ENCODE measurements around the gene CERS6.

Gene CERS6

DNA sequence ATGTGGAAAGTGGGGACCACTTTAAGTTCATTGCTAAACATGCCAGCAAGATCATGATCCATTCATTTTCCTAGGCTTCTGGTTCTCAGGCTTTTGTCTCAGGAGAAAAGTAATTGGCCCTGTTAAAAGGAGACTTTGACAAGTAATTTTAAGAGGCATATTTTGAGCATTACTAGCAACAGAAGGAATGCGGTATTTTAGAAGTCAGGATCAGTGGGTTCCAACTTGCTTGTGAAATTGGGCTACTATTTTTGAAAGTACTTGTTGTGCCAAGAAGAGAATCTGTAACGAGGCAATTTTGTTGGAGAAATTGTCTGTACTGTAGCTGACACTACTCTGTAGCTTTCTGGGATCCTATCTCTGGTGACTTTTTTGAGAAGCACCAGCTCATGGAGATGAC is 59.4 kb downstream of the CERS6 start:
- no peak overlapping the region for H3K4me3 ChIP-seq (ENCODE audit: low read depth, low read length)
- ChIA-PET POLR2A (no interaction called here), CTCF (interaction anchor here (1.2 kb wide), 1 partner anchor 11 kb away, joined by 3 read pairs; no protein-coding TSS in a partner anchor)
- peak; percentile 79 for DNase-seq (ENCODE audit: low read depth, low spot score)
- TF ChIP-seq, protein P1, sequence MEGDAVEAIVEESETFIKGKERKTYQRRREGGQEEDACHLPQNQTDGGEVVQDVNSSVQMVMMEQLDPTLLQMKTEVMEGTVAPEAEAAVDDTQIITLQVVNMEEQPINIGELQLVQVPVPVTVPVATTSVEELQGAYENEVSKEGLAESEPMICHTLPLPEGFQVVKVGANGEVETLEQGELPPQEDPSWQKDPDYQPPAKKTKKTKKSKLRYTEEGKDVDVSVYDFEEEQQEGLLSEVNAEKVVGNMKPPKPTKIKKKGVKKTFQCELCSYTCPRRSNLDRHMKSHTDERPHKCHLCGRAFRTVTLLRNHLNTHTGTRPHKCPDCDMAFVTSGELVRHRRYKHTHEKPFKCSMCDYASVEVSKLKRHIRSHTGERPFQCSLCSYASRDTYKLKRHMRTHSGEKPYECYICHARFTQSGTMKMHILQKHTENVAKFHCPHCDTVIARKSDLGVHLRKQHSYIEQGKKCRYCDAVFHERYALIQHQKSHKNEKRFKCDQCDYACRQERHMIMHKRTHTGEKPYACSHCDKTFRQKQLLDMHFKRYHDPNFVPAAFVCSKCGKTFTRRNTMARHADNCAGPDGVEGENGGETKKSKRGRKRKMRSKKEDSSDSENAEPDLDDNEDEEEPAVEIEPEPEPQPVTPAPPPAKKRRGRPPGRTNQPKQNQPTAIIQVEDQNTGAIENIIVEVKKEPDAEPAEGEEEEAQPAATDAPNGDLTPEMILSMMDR (IDR thresholded peaks at IDR 0.05; ENCODE audit: insufficient read depth, low read length, missing control alignments) = no peak

DNA sequence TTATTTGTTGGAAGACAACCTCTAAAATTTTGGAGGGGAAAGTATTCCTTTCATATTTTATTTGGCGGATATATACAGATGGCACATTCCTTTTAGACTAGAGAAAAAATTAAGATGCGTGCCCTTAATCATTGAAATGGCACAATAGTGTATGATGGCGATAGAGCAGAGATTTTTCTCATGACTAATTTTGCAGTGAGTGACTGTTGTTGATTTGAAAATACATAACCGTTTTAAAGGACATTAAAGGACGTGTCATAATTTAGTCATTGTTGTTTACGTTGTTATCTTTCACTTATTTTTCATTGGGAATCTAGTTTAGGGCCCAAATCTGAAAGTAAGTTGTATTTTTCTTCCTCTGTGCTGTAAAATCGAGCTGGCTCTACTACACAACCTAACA is 61.7 kb downstream of the CERS6 start:
- no peak for DNase-seq (ENCODE audit: low read depth, low spot score)
- CTCF ChIA-PET = interaction anchor here (0.8 kb wide), 1 partner anchor 171 kb away, joined by 3 read pairs; no protein-coding TSS in a partner anchor
- POLR2A ChIA-PET = no interaction called here
- TF ChIP-seq, protein P1 (IDR thresholded peaks at IDR 0.05; ENCODE audit: insufficient read depth, low read length, missing control alignments) = no peak
- H3K4me3 ChIP-seq (ENCODE audit: low read depth, low read length) = no peak overlapping the region

DNA sequence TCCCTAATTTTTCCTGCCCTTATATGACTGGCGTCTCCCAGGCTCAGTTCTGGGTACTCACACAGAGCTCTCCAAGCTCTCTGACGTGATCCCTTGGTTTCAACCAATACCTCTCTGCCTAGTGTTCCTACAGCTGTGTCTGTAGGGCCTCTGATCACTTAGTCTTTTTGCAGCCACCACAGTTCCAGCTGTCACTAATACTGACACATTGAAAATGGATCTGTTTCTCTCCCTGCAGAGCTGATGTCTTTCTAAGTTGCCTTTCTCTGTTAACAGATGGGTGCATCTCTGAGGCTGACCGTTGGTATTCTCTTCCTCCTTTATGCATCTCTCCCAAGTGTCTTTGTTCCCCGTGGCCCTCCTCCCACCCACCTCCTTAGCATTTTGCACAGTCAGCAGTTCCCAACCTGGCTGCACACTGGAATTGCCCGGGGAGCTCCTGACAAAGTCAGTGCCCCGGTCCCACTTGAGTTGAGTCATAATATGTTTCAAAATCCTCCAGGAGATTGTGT is 62.5 kb downstream of the CERS6 start:
- CTCF ChIA-PET = interaction anchor here (0.8 to 1.0 kb wide), 2 partner anchors 12 to 172 kb away, joined by 3 read pairs; no protein-coding TSS in a partner anchor
- POLR2A ChIA-PET = interaction anchor here (0.8 kb wide), 1 partner anchor 10 kb away, joined by 3 read pairs; no protein-coding TSS in a partner anchor
- no peak overlapping the region for H3K4me3 ChIP-seq (ENCODE audit: low read depth, low read length)
- DNase-seq (ENCODE audit: low read depth, low spot score) = no peak
- TF ChIP-seq, protein P1 (IDR thresholded peaks at IDR 0.05; ENCODE audit: insufficient read depth, low read length, missing control alignments) = no peak

DNA sequence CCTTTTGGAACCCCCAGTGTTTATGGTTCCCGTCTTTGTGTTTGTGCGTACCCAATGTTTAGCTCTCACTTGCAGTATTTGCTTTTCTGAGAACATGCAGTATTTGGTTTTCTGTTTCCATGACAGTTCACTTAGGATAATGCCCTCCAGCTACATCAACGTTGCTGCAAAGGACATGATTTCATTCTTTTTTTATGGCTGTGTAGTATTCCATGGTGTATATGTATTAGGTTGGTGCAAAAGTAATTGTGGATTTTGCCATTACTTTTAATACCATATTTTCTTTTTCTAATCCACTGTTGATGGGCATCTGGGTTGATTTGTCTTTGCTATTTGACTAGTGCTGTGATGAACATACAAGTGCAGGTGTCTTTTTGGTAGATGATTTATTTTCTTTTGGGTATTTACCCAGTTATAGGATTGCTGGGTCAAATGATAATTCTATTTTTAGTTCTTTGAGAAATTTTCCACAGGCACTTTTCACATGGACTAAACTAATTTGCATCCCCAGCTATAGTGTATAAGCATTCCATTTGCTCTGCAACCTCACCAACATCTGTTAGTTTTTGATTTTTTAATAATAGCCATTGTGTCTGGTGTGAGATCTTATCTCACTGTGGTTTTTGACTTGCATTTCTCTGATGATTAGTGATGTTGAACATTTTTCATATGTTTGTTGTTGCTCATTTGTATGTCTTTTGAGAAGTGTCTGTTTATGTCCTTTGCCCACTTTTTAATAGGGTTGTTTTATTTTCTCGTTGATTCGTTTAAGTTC is 63.6 kb downstream of the CERS6 start:
- POLR2A ChIA-PET = no interaction called here
- TF ChIP-seq, protein P1 (IDR thresholded peaks at IDR 0.05; ENCODE audit: insufficient read depth, low read length, missing control alignments) = no peak
- CTCF ChIA-PET = no interaction called here
- DNase-seq (ENCODE audit: low read depth, low spot score) = no peak
- H3K4me3 ChIP-seq (ENCODE audit: low read depth, low read length) = no peak overlapping the region

DNA sequence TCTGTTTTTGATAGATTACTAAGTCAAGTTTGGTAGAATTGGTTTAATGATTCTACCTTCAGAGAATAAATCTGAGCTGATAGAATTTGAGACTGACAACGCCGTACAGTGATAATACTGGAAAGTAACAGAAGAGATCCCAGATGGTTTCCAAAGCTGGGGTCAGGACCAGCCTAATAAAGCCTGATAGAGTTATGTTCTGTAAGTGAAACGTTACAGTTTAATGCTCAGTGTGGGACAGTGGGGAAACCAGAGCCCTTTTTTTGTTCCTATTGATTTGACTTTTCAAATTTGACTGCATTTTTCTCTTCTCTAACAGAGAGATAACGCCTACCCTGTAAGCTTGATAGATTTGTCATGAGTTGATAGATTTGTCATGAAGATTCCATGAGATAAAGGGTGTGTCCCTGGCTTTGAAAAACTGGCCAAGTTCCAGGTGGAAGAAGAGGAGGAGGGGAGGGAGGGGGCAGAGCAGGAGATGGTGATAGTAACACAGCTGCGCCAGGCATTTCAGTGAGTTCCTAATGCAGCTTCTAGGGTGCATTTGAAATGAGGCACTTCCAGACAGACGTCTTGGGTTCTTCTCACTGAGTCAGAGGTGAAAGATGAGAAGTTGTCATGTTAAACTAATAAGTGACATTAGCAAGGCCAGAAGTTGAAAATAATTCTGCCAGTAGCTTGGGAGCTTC is 65.1 kb downstream of the CERS6 start:
- CTCF ChIA-PET = no interaction called here
- POLR2A ChIA-PET = no interaction called here
- TF ChIP-seq, protein P1 (IDR thresholded peaks at IDR 0.05; ENCODE audit: insufficient read depth, low read length, missing control alignments) = no peak
- no peak for DNase-seq (ENCODE audit: low read depth, low spot score)
- H3K4me3 ChIP-seq (ENCODE audit: low read depth, low read length) = no peak overlapping the region

DNA sequence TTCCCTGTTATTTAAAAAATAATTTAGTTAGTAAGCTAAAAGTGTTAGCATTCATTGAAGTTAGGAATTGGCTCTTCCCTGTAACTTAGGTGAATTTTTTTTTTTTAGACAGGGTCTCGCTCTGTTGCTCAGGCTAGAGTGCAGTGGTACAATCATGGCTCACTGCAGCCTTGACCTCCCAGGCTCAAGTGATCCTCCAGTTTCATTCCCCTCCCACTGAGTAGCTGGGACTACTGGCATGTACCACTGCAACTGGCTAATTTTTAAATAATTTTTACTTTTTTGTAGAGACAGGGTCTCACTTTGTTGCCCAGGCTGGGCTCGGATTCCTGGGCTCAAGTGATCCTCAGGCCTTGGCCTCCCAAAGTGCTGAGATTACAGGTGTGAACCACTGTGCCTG is 66.4 kb downstream of the CERS6 start:
- H3K4me3 ChIP-seq (ENCODE audit: low read depth, low read length) = no peak overlapping the region
- CTCF ChIA-PET = no interaction called here
- TF ChIP-seq, protein P1 (IDR thresholded peaks at IDR 0.05; ENCODE audit: insufficient read depth, low read length, missing control alignments) = no peak
- DNase-seq (ENCODE audit: low read depth, low spot score) = no peak
- POLR2A ChIA-PET = no interaction called here
